NCI-H226 (cell line): Measurements from ENCODE around the gene ELOVL6.
"Not testable (repeated sequence)": the region's sequence is repeated elsewhere in the genome, so short reads cannot be mapped to it uniquely, and the experiment has no call there.

Experiments used
- DNase-seq: peaks from one replicate; pipeline ENCODE4 v3.0.0-alpha.2; 2015

The ELOVL6 gene

GRCh38 chr4:110196206-110196870, 2.1 kb downstream of the ELOVL6 start:
- no peak for DNase-seq

DNA sequence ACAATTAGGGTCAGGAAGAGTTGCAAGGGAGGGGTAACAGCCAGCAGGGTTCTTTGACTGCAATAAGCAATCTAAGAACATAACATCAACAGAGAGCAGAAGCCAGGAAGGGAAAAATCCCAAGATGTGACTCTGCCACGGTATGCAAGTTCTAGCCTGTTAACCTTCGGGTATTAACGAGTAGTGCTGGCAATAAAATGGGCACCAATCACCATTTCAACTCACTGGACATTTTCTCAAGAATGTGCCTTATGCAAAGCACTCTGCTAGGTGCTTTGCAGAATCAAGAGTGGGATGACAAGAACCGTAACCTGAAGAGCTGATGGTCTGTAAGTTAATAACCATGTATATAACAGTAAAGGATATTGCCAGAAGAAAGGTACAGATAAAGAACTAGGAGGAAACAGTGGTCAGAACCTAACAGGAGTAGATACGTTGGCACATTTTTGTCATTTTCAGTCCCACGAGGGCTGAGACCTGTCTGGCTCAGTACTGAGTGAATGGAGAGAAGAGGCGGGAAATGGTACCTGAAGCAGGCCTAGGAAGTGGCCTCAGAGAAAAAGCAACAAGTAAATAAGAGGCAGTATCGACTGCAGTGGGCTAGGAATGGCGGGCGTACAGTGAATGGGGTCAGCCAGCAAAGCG, 2.7 kb downstream of the ELOVL6 start:
- DNase-seq: no peak

DNA sequence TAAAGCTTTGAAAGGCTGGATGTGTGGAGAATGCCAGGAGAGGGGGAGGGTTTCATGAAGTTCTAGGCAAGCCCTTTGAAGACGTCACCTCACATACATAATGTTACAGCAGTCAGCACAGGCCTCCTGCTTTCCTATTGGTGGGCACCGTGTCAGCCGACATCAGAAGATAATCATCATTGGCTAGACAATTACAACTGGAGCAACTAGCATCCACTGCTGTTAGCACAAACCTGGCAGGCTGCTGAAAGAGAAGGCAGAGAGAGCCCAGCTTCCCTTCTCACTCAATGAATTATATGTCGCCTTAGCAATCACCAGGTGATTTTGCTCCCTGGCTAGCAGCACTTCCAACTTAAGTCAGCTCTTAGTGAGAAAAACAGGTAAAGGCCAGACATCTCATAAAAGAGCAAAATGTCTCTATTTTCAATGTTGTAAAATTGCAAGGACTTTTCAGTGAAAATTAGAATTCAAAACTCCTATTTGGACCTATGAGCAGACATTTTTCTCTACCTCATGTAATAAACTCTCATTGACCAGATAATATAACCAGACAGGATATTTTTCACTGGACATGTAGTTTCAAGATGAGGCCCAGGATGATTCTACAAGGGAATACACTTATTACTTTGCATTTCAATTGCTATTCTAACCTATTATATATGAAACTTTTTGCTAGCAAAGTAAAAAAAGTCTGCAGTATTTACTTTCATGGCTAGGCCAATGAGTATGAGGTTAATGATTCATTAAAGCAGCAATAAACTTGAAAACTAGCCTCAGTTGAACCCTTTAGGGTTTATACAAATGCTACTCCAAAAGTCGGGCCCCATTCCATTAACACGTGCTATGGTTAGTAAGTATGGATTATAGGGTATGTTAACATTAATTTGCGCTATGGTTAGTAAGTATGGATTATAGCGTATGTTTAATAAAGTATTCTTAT, 4.3 kb downstream of the ELOVL6 start:
- DNase-seq: peak; percentile 93

GRCh38 chr4:110193287-110193686, 5.1 kb downstream of the ELOVL6 start:
- not testable (repeated sequence) for DNase-seq

GRCh38 chr4:110190249-110190648, 8.2 kb downstream of the ELOVL6 start:
- no peak for DNase-seq

DNA sequence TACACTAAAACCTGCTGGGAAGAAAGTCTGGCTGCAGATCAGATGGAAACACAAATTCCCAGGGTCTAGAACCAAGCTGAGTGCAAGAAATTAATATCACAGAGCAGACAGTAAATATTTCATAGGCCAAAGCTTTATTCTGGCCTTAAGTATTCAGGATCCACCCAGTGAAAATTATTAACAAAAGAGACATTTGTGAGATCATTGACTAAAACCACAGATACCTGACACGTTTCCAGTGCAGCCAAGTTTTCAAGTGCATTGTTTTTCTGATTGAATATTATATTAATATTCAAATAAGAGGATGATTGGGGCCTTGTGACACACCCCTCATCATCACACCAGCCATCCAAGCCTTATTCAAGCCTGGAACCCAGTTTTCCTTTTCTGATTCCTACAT, 10.3 kb downstream of the ELOVL6 start:
- DNase-seq: no peak

GRCh38 chr4:110184791-110185155, 13.6 kb downstream of the ELOVL6 start:
- no peak for DNase-seq

DNA sequence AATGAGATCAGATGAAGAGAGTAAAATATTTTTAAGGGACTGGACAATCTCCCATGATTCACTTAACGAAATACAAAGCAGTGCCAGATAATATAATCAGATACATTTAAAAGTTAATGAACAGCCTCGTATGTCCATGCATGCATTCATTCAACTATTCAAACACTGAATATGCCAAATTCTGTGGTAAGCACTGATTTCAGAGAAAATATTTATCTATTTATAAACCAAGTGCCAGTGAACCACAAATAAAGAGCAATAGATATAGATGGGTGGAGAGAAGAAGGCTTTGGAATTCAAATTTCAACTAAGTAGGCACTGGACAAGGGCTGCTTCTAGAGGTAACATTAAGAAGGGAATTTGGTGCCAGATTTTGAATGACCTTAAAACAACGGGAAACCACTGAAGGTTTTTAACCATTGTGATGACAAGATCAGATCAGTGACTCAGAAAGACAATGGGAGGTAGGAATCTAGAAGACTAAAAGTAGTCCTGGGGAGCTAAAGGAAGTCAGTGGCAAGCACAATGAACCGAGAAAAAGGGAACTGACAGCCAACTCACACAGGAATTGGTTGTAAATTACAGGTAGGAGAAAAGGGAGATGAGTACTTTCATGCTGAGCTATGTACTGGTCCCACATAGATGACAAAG, 14.2 kb downstream of the ELOVL6 start:
- DNase-seq: no peak

GRCh38 chr4:110183643-110184042, 14.8 kb downstream of the ELOVL6 start:
- DNase-seq: no peak

DNA sequence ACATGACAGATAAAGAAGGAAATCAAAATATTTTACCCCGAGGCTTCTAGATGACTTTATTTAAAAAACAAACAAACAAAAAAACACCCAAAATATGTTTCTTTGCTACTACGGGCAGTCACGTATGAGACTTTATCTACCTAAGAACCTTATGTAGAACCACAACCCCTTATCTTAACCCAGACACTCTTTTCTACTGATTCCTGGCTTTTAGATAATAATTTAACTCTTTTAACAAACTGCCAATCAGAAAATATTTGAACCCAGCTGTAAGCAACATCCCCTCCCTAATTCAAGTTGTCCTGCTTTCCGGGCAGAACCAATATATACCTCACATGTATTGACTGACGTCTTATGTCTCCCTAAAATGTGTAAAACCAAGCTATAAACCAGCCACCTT, 15.4 kb downstream of the ELOVL6 start:
- no peak for DNase-seq

GRCh38 chr4:110181890-110182289, 16.5 kb downstream of the ELOVL6 start:
- no peak for DNase-seq

- no peak for DNase-seq
These were observed 22.8 kb downstream of the ELOVL6 start for GRCh38 chr4:110175634-110176033.

DNA sequence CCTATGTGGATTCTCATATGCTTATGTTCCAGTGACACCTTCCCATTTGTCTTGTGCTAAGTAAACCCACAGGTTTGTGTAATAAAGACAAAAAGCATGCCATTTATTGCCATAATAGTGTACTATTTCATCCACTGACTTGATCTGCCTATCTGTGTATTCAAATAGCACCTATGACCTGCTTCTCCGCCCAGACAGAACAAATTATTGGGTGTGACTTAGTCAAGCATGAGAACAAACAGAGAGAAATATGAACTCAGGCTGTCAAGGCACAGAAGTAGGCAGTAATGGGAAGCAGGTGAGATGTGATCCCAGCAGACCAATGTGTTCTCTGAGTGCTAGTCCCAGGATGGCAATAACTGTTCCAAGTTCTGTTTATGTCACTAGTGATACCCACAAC, 25.4 kb downstream of the ELOVL6 start:
- DNase-seq: no peak

- DNase-seq: no peak
These were observed 26.4 kb downstream of the ELOVL6 start for GRCh38 chr4:110171971-110172370.

DNA sequence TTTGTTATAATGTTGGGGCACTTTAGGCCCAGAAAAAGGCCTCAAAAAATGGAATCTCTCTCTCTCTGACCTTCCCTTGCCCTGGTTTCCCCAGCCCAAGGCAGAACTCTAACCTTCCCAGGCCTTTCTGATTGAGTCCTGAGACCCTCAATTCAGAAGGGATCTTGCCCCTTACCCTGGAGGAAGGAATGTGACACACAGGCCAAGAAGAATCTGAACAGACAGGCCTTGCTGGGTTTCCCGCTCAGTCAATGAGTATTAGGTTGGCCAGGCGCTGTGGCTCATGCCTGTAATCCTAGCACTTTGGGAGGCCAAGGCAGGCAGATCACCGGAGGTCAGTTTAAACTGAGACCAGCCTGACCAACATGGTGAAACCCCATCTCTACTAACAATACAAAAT, 27.6 kb downstream of the ELOVL6 start:
- DNase-seq: no peak

- peak; percentile 69 for DNase-seq
These were observed 32.8 kb downstream of the ELOVL6 start for GRCh38 chr4:110165382-110166286.

DNA sequence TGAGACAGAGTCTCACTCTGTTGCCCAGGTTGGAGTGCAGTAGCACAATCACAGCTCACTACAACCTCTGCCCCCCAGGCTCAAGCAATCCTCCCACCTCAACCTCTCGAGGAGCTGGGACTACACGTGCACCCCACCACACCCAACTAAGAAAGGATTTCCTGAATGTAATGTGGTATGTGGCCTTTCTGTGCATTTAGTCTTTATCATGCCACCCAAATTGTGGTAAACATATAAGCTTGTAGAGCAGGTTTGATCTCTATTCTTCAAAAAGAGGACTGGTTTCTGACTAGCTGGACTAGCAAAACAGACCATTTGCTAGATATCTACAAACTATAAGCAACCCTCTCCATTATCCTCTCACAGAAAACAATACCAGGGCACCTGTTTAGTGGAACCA, 33.6 kb downstream of the ELOVL6 start:
- no peak for DNase-seq

- DNase-seq: no peak
These were observed 34.2 kb downstream of the ELOVL6 start for GRCh38 chr4:110164251-110164650.

GRCh38 chr4:110163327-110164069, 34.9 kb downstream of the ELOVL6 start:
- peak; percentile 59 for DNase-seq

DNA sequence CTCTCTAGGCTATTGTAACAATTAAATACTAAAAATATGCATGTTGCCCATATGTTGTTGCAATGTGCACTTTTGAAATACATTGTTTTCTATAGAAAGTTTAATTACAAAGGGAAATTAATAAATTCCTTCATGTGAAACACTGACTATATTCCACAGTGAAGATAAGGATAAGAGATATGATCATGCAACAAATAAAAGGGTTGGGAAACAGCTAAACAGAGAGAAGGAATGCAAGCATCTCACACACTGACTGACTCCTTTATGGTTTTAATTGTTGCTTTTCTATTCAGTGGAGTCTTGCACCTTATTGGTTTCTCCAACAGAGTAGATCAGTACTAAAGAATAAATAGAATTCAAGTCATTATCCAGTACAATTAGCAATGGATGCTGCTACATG, 37.8 kb downstream of the ELOVL6 start:
- peak; percentile 5 for DNase-seq

- no peak for DNase-seq
These were observed 38.9 kb downstream of the ELOVL6 start for GRCh38 chr4:110159541-110159940.
